ENCODE measurements around the gene ZNF609.

Gene ZNF609

DNA sequence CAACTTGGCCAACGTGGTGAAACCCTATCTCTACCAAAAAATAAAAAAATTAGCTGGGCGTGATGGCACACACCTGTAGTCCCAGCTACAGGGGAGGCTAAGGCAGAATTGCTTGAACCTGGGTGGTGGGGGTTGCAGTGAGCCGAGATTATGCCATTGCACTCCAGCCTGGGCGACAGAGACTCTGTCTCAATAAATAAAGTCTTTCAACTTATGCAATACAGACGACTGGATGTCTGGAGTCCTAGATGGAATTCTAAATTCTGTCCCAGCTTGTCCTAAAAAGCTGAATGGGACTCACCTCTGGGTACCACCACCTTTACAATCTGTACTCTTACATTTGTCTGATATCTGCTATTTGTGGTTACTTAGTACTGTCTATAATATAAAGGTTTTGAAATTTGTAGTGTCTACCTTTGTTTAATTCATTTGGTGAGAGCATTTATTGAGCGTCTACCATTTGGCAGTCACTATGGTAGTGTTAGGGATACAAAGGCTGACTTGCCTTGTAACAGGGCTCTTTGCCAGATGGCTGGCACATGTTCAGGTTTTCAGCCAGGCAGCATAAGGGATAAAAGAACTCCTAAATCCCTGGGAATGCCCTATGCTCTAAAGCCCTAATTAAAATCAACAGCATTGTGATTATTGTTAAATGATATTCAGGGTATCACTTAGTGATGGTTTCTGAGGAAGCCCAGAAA is 7.2 kb upstream of the ZNF609 start:
- H3K4me3 Mint-ChIP-seq: no peak overlapping the region
- H3K4me1 Mint-ChIP-seq: peaks cover 44% of the 10 kb centered on the region
- no peaks in the 10 kb centered on the region for H3K9me3 Mint-ChIP-seq
- peaks cover 9% of the 10 kb centered on the region for H3K36me3 Mint-ChIP-seq (ENCODE audit: low read depth)
- peak overlapping the region; percentile 35 to 68 (median 54) for H3K27ac Mint-ChIP-seq
- TF ChIP-seq, protein P1, sequence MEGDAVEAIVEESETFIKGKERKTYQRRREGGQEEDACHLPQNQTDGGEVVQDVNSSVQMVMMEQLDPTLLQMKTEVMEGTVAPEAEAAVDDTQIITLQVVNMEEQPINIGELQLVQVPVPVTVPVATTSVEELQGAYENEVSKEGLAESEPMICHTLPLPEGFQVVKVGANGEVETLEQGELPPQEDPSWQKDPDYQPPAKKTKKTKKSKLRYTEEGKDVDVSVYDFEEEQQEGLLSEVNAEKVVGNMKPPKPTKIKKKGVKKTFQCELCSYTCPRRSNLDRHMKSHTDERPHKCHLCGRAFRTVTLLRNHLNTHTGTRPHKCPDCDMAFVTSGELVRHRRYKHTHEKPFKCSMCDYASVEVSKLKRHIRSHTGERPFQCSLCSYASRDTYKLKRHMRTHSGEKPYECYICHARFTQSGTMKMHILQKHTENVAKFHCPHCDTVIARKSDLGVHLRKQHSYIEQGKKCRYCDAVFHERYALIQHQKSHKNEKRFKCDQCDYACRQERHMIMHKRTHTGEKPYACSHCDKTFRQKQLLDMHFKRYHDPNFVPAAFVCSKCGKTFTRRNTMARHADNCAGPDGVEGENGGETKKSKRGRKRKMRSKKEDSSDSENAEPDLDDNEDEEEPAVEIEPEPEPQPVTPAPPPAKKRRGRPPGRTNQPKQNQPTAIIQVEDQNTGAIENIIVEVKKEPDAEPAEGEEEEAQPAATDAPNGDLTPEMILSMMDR (IDR thresholded peaks at IDR 0.05; ENCODE audit: unreplicated experiment in 3 of 3): no peak
- H3K27me3 Mint-ChIP-seq (ENCODE audit: low read depth): no peaks in the 10 kb centered on the region

DNA sequence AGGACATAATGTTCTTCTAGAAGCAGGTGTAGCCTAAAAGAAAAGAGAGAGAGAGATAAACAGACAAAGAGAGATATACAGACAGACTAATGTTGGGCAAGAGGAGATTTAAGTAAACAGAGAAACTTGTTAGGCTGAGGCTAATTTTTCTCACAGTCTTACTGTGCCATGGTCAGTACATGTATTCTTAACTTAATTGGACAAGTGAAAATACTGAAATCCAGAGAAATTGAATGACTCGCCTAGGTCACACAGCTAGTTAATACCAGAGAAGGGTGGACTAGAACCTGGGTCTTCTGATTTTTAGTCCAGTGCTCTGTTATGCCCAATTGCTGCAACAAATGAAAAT is 6.7 kb upstream of the ZNF609 start:
- TF ChIP-seq, protein P1 (IDR thresholded peaks at IDR 0.05; ENCODE audit: unreplicated experiment in 3 of 3): no peak
- no peak overlapping the region for H3K4me3 Mint-ChIP-seq
- H3K27ac Mint-ChIP-seq: peak overlapping the region; percentile 35 to 68 (median 54)
- H3K4me1 Mint-ChIP-seq: peaks cover 46% of the 10 kb centered on the region
- H3K27me3 Mint-ChIP-seq (ENCODE audit: low read depth): no peaks in the 10 kb centered on the region
- no peaks in the 10 kb centered on the region for H3K9me3 Mint-ChIP-seq
- H3K36me3 Mint-ChIP-seq (ENCODE audit: low read depth): peaks cover 5% of the 10 kb centered on the region

DNA sequence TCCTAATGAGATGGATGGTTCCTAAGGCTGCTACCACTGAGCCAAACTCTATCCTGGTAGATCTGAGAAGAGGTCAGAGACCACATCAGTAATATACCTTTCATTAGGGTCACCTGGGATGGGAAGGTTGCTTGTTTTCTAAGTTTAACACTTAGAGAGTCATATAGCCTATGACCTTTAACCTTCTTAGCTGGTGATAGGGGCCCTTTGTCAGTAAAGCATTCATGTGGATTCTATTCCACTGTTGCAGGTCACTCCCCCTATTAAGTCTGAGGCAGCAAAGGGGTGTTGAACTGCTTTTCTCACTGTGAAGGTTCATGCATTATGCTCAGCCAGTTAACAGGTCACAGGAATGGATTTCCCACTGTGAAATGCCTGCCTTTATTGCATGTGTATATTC is 6.1 kb upstream of the ZNF609 start:
- Mint-ChIP-seq H3K4me3 (no peak overlapping the region), H3K9me3 (no peaks in the 10 kb centered on the region), H3K27me3 (ENCODE audit: low read depth) (no peaks in the 10 kb centered on the region), H3K36me3 (ENCODE audit: low read depth) (peaks cover 3% of the 10 kb centered on the region), H3K27ac (peak overlapping the region; percentile 35 to 68 (median 54)), H3K4me1 (peaks cover 48% of the 10 kb centered on the region)
- TF ChIP-seq, protein P1 (IDR thresholded peaks at IDR 0.05; ENCODE audit: unreplicated experiment in 3 of 3): no peak

DNA sequence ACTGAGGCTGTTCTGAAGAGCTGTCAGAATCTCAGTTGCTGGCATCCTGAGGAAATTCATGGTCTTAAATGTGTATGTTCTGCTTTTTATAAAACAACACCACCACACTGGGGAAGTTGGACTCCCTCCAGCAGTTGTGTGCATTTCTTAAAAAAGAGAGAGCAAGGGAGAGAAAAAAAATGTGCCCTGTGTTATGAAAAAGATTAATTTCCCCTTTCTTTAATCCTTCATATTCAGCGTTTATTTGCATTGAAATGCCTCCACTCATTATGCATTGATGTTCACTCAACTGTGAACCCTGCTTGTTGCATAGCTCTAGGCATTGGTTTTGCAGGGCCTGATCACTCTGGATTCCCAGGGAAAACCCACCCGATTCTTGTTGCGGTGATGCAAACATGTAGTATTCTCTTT is 4.4 kb upstream of the ZNF609 start:
- TF ChIP-seq, protein P1 (IDR thresholded peaks at IDR 0.05; ENCODE audit: unreplicated experiment in 3 of 3): no peak
- peaks cover 58% of the 10 kb centered on the region for H3K4me1 Mint-ChIP-seq

DNA sequence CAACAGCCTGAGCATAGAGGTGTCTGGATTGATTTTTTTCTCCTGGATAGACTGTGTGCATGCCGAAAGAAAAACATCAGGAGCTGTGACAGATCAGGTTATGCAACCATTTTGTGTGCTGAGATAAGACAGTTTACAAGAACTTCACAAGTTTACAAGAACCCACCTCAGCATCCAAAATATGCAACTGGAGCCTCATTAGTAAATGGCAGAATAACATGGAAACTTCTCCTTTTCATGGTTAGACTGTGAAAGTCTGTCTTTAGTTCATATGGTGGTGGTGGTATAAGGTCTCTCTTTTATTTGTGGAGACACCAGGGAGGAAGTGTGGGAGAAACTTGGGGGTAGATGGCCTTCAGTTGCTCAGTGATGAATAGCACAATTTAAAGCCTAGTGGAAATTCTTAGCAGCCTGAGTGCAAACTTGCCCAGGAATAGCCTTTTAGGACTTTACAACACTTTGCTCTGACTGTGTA is 3.7 kb upstream of the ZNF609 start:
- peak overlapping the region; percentile 89 to 91 (median 91) for H3K27ac Mint-ChIP-seq
- no peaks in the 10 kb centered on the region for H3K27me3 Mint-ChIP-seq (ENCODE audit: low read depth)
- peak overlapping the region; percentile 19 to 68 (median 52) for H3K4me3 Mint-ChIP-seq
- no peaks in the 10 kb centered on the region for H3K9me3 Mint-ChIP-seq
- TF ChIP-seq, protein P1 (IDR thresholded peaks at IDR 0.05; ENCODE audit: unreplicated experiment in 3 of 3): no peak
- no peaks in the 10 kb centered on the region for H3K36me3 Mint-ChIP-seq (ENCODE audit: low read depth)
- H3K4me1 Mint-ChIP-seq: peaks cover 64% of the 10 kb centered on the region

More for the DNA sequence above, 4.4 kb upstream of the ZNF609 start:
- Mint-ChIP-seq H3K27ac (peak overlapping the region; percentile 89 to 91 (median 91)), H3K4me3 (peak overlapping the region; percentile 24 to 48 (median 33)), H3K9me3 (no peaks in the 10 kb centered on the region), H3K27me3 (ENCODE audit: low read depth) (no peaks in the 10 kb centered on the region), H3K36me3 (ENCODE audit: low read depth) (no peaks in the 10 kb centered on the region)

Data from nephron (organoid).